HEK293T (cell line): ENCODE results near the gene TTC13.
A peak's percentile ranks its signal among the peaks of the same experiment; 100 is the strongest.

ENCODE experiments used
- BHLHE40 ChIP-seq: fragments of 450-650 bp; IDR thresholded peaks from 2 replicates; pipeline ENCODE4 v1.6.1; 2016; ENCODE audit warnings: mild to moderate bottlenecking, moderate library complexity, borderline replicate concordance
- FOXK2 ChIP-seq: fragments of 450-650 bp; IDR thresholded peaks from 2 replicates; pipeline ENCODE4 v1.6.1; 2016; ENCODE audit warnings: mild to moderate bottlenecking
- L3MBTL2 ChIP-seq: fragments of 450-650 bp; conservative IDR thresholded peaks from 2 replicates; pipeline ENCODE4 v1.6.1; 2016; ENCODE audit warnings: mild to moderate bottlenecking
- NFRKB ChIP-seq: fragments of 450-650 bp; IDR thresholded peaks from 2 replicates; pipeline ENCODE4 v1.6.1; 2016; ENCODE audit warnings: mild to moderate bottlenecking, moderate library complexity
- SP1 ChIP-seq: fragments of 450-650 bp; IDR thresholded peaks from 2 replicates; pipeline ENCODE4 v1.6.1; 2017
- TARDBP ChIP-seq: fragments of 450-650 bp; IDR thresholded peaks from 2 replicates; pipeline ENCODE4 v1.6.1; 2016
- TF ChIP-seq, protein P1 (sequence below): fragments of 450-650 bp; IDR thresholded peaks from 2 replicates; pipeline ENCODE4 v1.6.1; 2016

GRCh38 chr1:230868736-230869385, 109.8 kb downstream of the TTC13 start:
- TF ChIP-seq NFRKB: no peak
- TF ChIP-seq TARDBP: no peak
- no peak for TF ChIP-seq BHLHE40
- no peak for TF ChIP-seq SP1
- no peak for TF ChIP-seq FOXK2
- TF ChIP-seq, protein P1, sequence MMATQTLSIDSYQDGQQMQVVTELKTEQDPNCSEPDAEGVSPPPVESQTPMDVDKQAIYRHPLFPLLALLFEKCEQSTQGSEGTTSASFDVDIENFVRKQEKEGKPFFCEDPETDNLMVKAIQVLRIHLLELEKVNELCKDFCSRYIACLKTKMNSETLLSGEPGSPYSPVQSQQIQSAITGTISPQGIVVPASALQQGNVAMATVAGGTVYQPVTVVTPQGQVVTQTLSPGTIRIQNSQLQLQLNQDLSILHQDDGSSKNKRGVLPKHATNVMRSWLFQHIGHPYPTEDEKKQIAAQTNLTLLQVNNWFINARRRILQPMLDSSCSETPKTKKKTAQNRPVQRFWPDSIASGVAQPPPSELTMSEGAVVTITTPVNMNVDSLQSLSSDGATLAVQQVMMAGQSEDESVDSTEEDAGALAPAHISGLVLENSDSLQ: no peak
- TF ChIP-seq L3MBTL2: peak; percentile 92
